Right ventricle myocardium superior (tissue), 1 donor: ENCODE data around the gene PDZK1. TPM values are rescaled to one million over a fixed set of nuclear protein-coding genes. Genes with fewer than 3 reads are reported as not detected.
"Not testable (repeated sequence)": the region's sequence is repeated elsewhere in the genome, so short reads cannot be mapped to it uniquely, and the experiment has no call there.

Experiments used
- ATAC-seq: fragments of 200-7000 bp; cut with Tn5 transposase; one replicate; pipeline ENCODE4 v1.9.1; 2020; ENCODE audit warnings: mild to moderate bottlenecking; ENCODE audit not compliant: poor library complexity
- DNase-seq: peaks from one replicate; pipeline ENCODE4 v3.0.0-alpha.2; 2020
- intact Hi-C: fragments of 100-400 bp; cut with DNase I; formaldehyde crosslinking; loops from one replicate; pipeline ENCODE4 v1.11.2; 2022
- long read RNA-seq: library from polyadenylated mRNA; unstranded; transcript quantifications from one replicate; pipeline ENCODE4 v2.0.0, GENCODE V29; 2021
- total RNA-seq: library from RNA; stranded (reverse); fragmentation: NEBNext Ultra II Directional; extraction: Animal tissue kit (Norgen Biotek cat#: 25700); gene quantifications from one replicate; pipeline ENCODE4 v1.2.1, GENCODE V29; 2021
- donor health status: DM: no; HTN: yes; CAD: no; lungs with severe emphysema.

PDZK1 gene
- total RNA-seq, result not detected
- long read RNA-seq, partial matches to known transcripts, result 0 of 1 reads
- long read RNA-seq, other reads (novel, unspliced or antisense), result 1 of 1 reads

DNA sequence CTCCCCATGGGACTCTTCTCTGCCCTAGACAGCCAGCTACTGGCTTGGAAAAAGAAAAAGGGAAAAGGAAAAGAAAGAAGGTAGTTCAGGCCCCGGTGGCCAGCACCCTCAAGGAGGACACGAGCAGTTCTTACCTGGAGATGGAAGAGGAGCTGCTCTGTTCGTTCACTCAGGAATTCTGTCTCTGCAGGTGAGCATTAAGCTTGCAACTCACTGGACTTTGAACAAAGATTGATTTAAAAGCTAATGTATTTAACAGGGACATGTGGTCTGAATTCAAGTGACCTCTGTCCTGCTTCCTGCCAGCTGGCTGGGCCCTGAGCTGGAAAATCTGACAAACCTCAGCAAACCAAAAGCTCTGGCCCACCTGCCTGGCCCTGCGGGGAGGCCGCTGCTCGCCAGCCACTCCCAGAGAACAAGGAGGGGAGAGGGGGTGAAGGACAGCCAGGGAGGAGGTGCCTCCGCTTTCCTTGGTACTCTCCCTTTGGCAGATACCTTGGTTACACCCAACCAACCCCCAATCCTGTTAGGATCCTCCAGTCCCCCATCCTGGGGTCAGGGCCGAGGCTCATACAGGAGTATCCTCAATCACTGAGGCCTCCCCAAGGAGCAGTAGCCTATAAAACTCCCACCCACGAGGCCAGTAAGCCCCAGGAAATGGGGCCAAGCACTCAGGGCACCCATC, at the start of gene PDZK1:
Gene PDZK1 (minus strand): TSS at position 186 of the 685 bp plus-strand sequence. CDS start 19,347 bp downstream, outside the sequence.
- no peak for DNase-seq
- ATAC-seq, result no peak
- intact Hi-C loops, result no loop called here

DNA sequence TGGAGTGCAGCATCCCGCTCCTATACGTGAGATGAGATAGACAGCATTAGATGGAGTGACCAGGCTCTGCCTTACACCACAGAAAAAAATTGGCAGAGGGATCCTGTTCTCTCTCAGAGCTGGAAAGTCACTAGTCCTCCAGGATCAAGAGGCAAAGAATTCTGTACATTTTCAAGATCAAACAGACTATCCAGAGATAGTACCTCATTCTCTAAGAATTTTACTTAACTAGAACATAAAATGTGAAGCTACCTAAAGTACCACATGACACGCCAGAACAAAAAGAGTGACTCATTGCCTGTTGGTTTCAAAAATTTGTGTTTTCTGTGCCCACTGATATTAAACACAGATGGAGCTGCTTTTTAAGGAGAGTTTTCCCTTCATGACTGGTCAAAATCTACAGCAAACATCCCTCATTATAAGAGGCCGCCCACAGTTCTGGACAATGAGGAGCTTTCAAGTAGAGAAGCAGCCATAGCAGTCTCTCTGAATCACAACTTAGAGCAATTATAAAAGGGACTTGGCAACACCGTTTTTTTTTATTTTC, 44.4 kb upstream of the PDZK1 start:
- intact Hi-C loops, result no loop called here
- ATAC-seq (no peak), DNase-seq (no peak)

DNA sequence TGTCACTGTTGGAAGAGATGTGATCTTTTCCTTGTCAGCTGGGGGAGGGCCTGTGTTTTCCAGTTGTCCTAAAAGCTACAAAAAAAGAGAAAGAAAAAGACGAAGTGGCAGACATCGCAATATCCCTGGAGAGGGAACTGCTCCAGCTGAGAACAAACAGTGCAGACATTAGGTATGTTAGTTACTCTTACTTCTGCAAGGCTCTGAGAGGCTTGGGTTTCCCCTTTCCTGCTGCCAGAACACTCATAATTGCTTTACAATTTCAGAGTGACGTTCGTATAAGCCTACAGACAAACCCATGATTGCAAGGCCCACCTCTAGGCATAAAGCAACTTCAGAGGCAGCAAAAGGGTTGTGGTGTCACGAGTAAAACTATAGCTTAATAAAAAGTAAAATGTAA, 43.3 kb upstream of the PDZK1 start:
- no peak for DNase-seq
- ATAC-seq, result no peak
- intact Hi-C loops, result no loop called here

DNA sequence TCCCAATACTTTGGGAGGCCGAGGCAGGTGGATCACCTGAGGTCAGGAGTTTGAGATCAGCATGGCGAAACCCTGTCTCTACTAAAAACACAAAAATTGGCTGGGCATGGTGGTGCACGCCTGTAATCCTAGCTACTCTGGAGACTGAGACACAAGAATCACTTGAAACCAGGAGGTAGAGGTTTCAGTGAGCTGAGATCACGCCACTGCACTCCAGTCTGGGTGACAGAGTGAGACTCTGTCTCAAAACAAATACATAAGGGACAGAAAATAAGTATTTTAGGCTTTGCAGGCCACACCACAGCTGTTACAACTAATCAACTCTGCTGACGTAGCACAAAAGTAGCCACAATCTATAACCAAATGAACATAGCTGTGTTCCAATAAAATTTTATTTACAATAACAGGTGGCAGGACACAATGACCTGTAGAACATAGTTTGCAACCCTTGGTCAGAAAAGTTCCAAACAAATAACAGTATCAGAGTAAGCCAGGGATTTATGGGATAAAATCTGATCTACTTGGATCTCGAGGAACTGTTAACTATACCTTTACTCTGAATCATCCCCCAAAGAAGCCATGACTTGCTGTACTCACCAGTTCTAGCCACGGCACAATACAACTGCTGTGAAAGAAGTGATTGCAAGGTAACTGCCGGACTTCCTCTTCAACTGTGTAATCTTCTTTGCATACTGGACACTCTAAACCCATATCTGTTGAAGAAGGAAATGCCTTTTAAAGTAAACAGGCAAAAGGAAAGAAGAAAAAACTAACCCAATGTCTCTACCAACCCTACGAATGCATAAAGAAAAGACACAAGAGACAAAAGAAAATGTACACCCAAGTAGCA, 40.5 kb upstream of the PDZK1 start:
- ATAC-seq (no peak), DNase-seq (no peak)
- intact Hi-C loops, result no loop called here

DNA sequence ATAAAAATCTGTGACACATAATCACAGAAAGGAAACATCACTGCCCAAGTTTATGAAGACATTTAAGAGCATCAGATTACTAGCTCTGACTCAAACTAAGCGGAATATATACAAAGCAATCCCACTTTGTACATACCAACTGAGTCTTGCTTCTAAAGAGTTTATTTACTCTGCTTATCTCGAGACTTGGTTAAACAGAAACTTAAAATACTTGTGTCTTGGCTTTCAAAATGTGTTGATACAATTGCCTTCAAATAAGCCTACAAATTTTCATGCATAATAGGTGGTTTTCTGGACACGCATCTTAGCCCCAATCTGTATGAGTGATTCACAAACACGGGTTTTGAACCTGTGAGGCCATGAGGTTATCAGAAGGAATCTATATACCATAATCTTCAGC, 33.1 kb upstream of the PDZK1 start:
- intact Hi-C loops, result no loop called here
- ATAC-seq (no peak), DNase-seq (no peak)

DNA sequence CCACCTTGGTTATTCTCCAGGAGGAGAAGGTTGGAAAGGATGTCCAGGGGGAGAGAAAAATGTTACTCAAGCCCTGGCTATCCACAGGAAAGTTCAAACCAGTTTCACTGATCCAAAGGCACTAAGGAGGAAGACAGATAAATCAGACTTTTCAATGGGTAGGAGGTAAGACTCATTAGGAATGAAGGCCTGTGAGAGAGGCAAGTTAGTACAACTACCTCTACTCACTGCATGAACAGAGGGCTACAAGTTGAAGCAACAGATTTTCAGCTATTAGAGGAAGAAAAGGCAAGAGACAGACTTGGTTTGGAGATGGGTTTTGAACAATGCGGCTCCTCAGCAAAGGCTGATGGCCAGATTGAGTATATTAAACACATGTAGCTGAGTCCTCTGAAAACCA, 29.0 kb upstream of the PDZK1 start:
- intact Hi-C loops, result no loop called here
- no peak for ATAC-seq

DNA sequence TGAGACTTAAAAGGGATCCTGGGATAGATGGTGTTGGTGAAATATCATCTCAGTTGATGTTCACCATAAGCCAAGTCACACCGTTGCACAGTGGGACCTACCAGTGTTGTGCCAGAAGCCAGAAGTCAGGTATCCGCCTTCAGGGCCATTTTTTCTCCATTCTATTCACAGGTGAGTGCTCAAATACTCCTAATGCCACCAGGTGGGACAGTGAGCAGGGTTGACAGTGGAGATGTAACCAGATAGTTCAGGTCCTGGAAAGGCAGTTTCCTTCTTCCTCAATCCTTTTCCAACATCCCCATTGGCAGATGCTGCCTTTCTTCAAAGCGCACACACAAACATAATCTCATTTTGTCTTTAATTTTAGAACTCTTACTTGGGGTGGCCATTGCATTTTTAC, 23.7 kb upstream of the PDZK1 start:
- no peak for DNase-seq
- ATAC-seq, result no peak
- intact Hi-C loops, result no loop called here

More for the DNA sequence above, 29.0 kb upstream of the PDZK1 start:
- no peak for DNase-seq

DNA sequence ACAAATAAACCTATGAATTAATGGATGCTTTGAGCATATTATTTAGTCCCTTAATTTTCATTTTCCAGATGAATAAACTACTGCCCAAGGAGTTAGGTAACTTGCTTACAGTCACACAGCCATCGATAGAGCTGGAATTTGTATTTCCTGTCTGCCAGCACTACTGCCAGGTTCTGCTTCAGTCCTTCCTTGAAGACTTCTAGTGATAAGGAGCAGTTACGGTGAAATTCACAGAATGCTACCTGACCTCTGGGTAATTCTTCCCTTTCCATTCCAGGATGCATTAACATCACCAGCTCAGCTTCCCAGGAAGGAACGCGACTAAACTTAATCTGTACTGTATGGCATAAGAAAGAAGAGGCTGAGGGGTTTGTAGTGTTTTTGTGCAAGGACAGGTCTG, 23.3 kb upstream of the PDZK1 start:
- ATAC-seq, result no peak
- intact Hi-C loops, result no loop called here
- DNase-seq, result no peak

DNA sequence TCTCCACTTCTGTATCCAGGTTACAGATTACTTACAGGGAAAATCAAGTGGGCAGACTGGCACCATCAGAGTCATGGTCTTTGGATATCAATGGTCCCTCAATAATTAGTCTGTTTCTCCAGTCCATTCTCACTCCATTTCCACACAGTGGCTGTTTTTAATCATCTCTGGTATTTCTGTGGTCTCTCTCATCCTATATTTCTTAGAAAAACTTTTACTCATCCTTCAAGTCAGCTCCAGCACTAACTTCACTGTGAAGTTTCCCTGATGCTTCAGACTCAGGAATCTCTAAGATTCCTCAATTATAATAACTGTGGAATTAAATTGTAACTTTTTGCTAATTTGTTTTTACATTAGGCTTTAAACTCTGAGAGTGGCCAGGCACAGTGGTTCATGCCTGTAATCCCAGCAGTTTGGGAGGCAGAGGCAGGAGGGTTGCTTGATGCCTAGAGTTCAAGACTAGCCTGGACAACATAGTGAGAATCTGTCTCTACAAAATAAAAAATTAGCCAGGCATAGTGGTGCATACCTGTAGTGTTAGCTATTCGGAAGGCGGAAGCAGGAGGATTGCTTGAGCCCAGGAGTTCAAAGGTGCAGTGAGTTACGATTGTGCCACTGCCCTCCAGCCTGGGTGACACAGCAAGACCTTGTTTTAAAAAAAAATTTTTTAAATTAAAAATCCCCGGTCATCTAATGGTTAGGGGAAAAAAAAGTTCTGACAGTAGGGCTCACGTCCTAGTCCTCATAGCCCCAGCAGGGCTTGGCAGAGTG, 22.7 kb upstream of the PDZK1 start:
- intact Hi-C loops, result no loop called here
- DNase-seq, result no peak
- ATAC-seq, result no peak

DNA sequence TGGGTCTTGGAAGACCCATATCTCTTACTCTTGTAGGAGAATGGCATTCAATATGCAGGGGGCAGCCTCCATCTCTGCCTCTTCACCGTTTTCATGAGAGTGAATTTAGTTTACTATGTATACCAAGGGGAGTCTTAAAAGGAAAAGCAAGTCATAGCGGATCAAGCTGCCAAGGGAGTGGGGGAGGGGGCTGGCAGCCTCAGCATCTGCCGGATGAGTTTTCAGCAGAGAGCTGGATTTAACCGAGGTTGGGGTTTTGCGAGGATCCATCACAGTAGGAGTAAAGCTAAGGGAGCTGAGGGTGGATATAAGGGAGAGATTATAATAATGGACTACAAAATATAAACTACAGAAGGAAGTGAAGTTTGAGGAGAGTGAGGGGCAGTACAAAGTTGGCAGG, 22.0 kb upstream of the PDZK1 start:
- ATAC-seq (no peak), DNase-seq (no peak)
- intact Hi-C loops, result no loop called here

DNA sequence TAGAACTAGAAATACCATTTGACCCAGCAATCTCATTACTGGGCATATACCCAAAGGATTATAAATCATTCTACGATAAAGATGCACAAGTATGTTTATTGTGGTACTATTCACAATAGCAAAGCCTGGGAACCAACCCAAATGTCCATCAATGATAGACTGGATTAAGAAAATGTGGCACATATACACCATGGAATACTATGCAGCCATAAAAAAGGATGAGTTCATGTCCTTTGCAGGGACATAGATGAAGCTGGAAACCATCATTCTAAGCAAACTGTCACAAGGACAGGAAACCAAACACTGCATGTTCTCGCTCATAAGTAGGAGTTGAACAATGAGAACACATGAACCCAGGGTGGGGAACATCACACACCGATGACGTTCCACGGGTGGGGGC, 19.0 kb upstream of the PDZK1 start:
- ATAC-seq, intact Hi-C loops, DNase-seq: not testable (repeated sequence)

DNA sequence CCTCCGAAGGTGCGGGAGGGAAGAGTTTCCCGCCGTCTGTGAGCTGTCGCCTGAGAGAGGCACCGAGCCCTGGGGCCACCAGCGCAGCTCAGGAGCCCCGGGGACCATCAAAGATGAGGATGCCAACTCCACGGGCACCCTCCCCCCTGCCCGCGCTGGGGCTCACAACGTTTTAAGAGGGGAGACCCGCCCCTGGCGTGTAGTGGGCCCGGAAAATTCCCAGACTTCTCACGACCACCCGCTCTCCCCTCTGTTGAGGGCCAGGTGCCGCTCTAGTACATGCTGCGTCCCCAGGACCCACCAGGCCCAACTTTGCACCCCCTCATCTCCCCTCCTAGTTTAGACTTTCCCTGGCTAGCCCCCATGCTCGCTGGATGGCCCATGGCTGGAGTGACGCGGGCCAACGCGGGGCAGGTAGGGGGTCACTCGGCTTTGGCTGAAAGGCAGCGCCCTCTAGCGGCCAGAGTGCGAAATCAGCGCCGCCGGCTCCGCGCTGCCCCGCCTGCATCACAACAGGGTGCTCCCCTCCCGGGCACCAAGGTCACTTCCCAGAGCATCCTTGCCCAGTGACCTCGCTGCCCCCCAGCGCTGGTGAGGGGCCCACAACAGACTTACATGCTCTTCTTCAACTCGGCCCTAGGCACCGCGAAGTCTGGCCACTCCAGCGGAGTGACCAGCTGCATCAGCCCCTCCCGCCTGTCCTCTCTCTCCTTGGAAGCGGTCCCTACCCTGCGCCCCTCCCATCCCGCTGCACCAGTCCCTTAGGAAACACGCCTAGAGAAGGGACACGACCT, 13.9 kb upstream of the PDZK1 start:
- intact Hi-C loops, result no loop called here
- ATAC-seq (peak; percentile 96), DNase-seq (peak; percentile 83)

DNA sequence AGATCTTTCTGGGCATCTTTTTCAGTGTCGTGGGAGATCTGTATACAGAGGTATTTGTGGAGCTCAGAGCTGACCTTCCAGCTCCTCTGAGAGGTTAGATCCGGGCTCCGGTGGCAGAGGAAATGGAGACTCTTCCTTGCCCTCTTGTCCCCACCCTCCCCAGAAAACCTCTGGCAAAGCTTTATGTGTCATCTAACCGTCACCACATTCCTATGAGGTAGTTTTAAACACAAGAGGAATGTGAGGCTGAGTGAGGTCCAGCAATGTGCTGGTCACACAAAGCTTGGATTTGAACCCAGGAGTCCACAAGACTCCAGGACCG, 13.3 kb upstream of the PDZK1 start:
- intact Hi-C loops, result no loop called here
- no peak for ATAC-seq
- DNase-seq, result no peak

DNA sequence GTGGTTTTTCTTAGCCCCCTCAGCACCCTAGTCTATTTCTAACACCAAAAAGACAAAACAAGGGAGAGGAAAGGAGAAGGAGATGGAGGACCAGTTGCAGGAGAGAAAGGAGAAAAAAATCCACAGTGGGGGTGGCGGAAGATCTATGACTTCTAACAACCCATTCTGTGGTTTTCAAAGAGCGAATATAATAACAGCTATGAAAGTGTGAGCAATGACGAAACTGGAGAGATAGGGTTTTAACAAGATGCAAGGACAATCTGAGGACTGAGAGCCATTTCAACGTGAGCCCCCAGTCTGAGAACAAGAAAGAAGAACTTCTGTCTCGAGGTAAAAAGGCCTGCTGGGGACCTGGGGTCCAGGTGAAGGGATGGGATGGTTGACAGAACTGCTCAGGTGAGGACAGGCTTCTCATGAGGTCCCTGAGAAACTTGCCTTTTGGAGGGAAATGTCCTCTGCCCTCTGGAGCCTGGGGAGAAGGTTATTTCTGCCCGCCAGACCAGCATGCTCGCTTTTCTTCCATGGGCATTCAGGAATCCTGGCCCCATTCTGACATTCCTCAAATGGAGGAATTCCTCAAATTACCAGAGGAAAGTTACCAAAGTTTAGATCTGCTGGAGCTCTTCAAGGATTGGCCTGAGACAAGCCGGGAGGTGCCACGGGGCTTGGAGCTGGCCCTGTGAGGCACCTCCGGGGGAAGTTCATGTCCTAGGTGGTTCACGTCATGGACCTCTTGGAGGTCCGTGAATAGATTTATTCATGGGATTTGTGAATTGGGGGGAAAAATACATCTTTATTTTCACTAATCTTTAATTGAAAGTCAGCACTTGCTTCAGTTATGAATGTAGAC, 12.3 kb upstream of the PDZK1 start, which contains the start of gene CD160:
Gene CD160 (plus strand): TSS at position 270 of the 850 bp plus-strand sequence. CDS start 8,829 bp downstream, outside the sequence.
- intact Hi-C loops, result no loop called here
- DNase-seq (no peak), ATAC-seq (no peak)

DNA sequence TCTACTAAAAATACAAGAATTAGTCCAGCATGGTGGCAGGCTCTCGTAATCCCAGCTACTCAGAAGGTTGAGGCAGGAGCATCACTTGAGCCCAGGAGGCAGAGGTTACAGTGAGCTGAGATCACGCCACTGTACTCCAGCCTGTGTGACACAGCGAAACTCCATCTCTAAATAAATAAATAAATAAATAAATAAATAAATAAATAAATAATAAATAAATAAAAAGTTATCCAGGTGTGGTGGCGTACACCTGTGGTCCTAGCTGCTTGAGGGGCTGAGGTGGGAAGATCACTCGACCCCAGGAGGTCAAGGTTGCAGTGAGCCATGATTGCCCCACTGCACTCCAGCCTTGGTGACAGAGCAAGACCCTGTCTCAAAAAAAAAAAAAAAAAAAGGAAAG, 11.3 kb upstream of the PDZK1 start:
- intact Hi-C loops, ATAC-seq, DNase-seq: not testable (repeated sequence)

DNA sequence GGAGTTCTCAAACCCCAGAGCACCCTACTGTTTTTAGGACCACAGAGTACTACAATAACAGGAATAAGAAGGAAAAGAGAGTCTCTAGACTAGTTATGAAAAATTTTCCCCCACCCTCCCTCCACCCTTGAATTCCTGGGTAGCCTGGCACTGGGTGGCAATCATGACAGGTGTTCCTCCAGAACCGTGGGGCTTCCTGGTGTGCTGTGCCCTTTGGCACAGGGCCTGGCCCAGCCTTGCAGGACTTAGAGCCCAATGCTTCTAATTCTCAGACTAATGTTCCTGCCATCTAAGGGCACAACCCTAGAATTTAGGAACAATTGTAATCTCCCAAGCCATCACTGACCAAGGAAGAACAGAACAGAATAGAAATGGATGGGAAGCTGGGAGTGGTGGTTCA, 10.7 kb upstream of the PDZK1 start:
- ATAC-seq (no peak), DNase-seq (no peak)

DNA sequence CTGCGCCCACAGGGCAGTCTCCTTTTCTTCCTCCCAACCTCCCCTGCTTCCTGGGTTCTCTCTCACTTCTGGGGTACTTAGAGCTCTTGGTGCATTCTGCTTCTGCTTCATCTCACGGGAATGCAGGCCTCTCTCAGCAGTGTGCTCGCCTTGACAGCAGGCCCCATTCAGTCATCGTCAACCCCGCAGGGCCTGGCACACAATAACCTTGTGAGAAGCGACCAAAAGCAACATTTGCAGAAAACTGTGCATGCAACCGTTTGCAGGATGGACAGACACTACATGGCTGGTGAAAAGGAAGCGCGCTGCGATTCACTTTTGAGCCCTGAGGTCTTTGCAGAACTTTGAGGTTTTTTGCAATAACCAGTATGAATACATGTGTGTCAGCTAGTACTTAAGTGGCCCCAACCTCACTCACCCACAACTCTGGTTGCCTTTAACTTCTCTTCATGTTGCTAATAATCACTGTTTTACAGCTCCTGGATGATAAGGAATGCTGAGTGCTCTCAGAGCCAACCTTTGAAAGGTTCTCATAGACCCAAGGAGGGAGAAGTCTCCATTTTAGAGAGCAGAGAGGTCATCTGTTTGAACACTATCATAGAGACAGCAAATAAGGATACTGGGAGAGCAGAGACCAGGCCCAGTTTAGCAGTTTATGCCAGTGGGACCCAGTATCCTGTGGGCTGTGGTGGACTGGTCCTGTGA, 9.6 kb upstream of the PDZK1 start:
- ATAC-seq (no peak), DNase-seq (no peak)
- intact Hi-C loops, result no loop called here

More for the DNA sequence above, 10.7 kb upstream of the PDZK1 start:
- intact Hi-C loops, result no loop called here
